GM13976 (cell line): ENCODE measurements around the gene HOXD4.

Source experiments
- DNase-seq: peaks from one replicate; pipeline ENCODE4 v3.0.0; 2012; ENCODE audit warnings: low spot score
- in situ Hi-C: fragments of 300-500 bp; cut with MboI; formaldehyde crosslinking; loops from one replicate; pipeline ENCODE4 v1.12.0; 2022; ENCODE audit warnings: low sequenced_read_pairs, mixed read lengths, inconsistent platforms; ENCODE audit not compliant: unreplicated experiment
- TF ChIP-seq, protein P1 (sequence below): IDR thresholded peaks from 2 replicates; pipeline ENCODE4 v1.5.1; 2012; ENCODE audit warnings: borderline replicate concordance, mild to moderate bottlenecking; ENCODE audit not compliant: insufficient read depth; ENCODE audit errors: extremely low read depth, missing control alignments, control extremely low read depth

HOXD4 gene

DNA sequence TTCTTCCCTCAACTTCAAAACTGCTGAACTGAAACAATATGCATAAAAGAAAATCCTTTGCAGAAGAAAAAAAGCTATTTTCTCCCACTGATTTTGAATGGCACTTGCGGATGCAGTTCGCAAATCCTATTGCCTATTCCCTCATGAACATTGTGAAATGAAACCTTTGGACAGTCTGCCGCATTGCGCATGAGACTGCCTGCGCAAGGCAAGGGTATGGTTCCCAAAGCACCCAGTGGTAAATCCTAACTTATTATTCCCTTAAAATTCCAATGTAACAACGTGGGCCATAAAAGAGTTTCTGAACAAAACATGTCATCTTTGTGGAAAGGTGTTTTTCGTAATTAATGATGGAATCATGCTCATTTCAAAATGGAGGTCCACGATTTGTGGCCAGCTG lies 13.4 kb upstream of the HOXD4 start:
- in situ Hi-C loops, result loop anchor here (25.0 kb wide), 1 partner anchor 674 kb away; no protein-coding TSS in a partner anchor
- TF ChIP-seq, protein P1, sequence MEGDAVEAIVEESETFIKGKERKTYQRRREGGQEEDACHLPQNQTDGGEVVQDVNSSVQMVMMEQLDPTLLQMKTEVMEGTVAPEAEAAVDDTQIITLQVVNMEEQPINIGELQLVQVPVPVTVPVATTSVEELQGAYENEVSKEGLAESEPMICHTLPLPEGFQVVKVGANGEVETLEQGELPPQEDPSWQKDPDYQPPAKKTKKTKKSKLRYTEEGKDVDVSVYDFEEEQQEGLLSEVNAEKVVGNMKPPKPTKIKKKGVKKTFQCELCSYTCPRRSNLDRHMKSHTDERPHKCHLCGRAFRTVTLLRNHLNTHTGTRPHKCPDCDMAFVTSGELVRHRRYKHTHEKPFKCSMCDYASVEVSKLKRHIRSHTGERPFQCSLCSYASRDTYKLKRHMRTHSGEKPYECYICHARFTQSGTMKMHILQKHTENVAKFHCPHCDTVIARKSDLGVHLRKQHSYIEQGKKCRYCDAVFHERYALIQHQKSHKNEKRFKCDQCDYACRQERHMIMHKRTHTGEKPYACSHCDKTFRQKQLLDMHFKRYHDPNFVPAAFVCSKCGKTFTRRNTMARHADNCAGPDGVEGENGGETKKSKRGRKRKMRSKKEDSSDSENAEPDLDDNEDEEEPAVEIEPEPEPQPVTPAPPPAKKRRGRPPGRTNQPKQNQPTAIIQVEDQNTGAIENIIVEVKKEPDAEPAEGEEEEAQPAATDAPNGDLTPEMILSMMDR, result no peak
- no peak for DNase-seq

DNA sequence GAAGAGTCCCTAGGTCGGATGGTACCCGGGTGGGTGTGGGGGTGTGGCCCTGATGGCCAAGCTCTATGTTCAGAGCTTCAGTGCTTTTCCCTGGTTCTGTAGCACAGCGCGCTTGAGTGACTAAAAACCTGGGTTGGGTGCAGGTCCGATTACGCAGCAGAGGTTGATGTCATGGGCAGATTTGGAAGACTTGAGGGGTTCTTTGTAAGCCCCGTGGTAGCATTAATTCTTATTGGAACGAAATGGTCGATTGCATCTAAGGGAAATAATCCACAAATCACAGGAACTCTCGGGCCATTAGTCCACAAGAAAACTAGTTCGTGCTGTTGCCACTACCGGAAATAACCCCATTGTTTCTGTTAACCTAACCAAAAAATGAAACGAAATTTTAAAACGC lies 12.8 kb upstream of the HOXD4 start:
- in situ Hi-C loops, result loop anchor here (25.0 kb wide), 1 partner anchor 674 kb away; no protein-coding TSS in a partner anchor
- TF ChIP-seq, protein P1, result no peak
- DNase-seq, result no peak

DNA sequence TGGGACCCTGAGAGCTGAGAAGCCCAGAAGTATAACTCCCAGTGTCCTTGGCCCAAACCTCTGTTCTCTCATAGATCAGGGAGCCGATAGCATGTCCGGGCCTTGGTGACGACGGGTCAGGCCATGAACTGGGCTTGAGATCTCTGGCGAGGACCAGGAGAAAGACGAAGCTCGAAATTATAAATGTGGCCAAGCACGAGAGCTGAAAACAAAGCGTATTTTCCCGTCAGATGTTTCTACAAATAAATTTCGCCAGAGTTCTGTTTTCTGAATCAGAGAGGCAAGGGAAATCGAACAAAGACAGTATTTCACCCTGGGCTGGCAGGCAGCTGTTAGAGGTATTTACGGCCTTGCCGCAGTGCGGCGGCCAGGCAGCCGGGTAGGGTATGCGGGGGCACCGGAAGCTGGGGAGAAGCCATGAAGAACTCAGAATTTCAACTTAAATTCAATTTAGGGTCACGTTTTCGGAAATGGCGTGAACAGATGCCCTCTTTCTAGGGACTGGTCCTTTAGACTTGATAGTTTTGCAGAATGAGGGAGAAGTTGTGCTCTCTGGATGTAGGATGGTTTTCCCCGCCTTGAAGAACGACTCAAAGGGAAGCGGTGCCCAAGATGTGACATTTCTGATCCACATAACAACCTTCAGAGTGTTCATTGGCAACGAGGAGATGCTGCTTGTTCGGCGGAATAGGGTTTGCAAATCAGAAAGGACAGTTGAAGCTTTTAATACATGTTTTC lies 12.3 kb upstream of the HOXD4 start:
- DNase-seq, result no peak

DNA sequence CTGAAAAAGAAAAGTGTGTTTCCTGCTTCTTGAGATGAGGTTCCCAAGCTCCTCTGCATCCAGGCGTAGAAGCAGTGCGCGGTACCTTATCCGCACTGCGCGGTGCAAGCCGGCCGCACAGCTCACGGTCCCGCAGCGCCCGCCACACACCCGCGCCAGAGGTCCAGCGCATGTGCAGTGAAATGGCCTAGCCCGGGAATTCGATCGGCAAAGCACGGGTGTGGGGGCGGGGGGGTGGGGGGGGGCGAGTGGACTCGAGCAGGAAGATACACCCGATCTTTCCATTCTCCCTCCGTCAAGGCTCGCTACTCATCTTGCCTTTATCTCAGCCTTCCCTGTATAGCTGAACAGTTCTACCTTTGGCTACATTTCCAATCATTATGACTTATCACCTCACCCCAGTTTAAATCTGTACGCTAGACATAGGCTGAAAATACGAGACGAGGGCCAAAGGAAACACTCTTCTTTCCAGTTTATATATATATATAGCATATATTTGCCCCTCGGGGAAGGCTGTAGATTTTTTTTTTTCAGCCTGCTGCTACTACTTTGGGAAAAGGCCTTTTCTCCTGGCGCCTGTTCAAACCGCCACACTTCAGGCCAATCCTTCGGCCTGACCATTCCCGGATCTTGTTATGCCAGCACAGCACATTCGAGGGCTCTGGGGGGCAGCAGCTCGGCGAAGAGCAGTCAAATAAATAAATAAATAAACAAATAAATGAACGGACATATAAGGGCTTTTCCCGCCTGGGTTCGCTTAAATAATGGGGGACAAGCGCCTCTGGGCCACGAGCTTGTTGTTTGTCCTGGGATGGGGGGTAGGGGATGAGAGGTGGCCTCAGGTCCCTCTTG lies 11.5 kb upstream of the HOXD4 start:
- TF ChIP-seq, protein P1, result no peak
- in situ Hi-C loops, result loop anchor here (10.0 to 25.0 kb wide), 4 partner anchors 315 to 672 kb away; no protein-coding TSS in a partner anchor
- DNase-seq, result no peak

More for the DNA sequence above, 12.3 kb upstream of the HOXD4 start:
- in situ Hi-C loops, result loop anchor here (25.0 kb wide), 1 partner anchor 673 kb away; no protein-coding TSS in a partner anchor
- TF ChIP-seq, protein P1, result no peak

DNA sequence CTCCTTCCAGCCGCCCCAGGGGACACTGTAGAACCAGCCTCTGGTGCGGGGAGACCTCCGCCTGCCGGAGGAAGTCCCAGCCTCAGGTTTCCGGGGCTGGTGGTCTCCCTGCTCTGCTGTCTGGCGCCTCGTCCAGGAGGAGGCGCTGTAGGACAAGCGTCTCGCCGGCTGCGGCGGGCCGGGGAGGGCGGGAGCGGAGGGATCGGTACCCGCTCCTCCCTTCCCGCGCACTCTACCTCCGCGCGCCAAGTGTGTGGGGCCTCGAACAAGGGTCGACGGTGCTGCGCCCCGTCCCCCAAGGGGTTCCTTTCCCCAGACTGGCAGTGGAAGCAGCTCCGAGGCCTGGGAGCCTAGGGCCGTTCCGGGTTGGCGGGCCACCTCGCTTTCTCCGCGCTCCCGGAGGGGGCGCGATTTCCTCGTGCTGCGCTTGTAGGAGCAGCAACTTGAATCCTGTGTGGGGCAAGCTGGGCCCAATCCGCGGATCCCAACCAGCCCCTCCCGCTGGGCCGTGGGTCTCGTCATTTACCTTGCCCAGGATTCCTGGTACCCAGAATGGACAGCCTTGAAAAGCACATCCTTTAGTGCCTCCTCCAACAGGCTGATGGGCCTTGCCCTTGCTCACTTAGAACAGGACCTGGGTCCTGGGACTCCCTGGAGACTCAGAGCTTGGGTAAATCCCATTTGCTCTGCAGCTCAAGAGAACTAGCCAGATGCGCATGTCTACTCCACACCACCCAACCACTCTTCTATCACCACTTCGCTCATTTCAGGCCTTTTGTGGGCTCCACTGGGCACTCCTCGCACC lies 10.6 kb upstream of the HOXD4 start:
- TF ChIP-seq, protein P1, result peak; percentile 95
- peak; percentile 94 for DNase-seq
- in situ Hi-C loops, result loop anchor here (10.0 to 25.0 kb wide), 4 partner anchors 314 to 672 kb away; no protein-coding TSS in a partner anchor

DNA sequence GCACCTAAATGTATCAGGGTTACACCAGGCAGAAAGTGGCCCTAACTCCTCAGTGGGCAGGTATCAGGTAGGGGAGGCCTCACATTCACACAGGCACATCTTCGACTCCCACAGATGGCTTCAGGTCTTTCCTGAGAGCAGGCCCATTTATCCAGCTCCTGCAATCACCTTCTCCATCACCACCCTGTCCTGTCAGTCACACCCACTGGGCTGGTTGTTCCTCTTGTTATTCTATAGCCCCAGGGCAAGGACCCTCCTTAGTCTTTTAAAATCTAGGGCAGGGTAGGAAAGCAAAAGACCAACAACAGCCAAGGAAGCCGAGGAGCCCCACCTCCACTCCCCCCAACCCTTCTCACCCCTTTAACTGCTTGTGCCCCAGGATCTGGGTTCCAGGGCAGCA lies 9.1 kb upstream of the HOXD4 start:
- no peak for DNase-seq
- in situ Hi-C loops, result loop anchor here (10.0 to 25.0 kb wide), 4 partner anchors 313 to 670 kb away; no protein-coding TSS in a partner anchor
- TF ChIP-seq, protein P1, result no peak
